Cerebellar cortex (tissue), 1 donor: ENCODE data around the gene MEAK7.
A peak's percentile ranks its signal among the peaks of the same experiment; 100 is the strongest.

ENCODE experiments used
- DNase-seq: peaks from one replicate; pipeline ENCODE4 v3.0.0-alpha.2; 2015; ENCODE audit warnings: low spot score

MEAK7 gene

DNA sequence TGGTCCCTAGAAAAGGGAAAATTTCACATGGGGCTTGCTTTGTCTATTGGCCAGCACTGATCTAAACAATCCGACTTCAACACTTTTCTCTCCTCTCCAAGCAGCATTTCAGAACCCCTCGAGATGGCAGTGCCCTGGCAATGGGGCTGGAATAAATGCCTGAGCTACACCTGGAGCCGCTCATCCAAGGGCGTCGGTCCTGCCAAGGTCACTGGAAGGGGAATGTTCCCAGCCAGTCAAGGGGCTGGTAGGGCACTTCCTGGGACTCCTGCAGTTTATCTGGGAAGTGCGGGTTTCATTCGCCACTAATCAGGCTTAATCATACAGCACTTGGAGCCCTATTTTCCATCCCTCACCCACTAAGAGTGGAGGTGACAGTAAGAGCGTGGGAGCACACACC is 17.1 kb downstream of the MEAK7 start:
- no peak for DNase-seq

DNA sequence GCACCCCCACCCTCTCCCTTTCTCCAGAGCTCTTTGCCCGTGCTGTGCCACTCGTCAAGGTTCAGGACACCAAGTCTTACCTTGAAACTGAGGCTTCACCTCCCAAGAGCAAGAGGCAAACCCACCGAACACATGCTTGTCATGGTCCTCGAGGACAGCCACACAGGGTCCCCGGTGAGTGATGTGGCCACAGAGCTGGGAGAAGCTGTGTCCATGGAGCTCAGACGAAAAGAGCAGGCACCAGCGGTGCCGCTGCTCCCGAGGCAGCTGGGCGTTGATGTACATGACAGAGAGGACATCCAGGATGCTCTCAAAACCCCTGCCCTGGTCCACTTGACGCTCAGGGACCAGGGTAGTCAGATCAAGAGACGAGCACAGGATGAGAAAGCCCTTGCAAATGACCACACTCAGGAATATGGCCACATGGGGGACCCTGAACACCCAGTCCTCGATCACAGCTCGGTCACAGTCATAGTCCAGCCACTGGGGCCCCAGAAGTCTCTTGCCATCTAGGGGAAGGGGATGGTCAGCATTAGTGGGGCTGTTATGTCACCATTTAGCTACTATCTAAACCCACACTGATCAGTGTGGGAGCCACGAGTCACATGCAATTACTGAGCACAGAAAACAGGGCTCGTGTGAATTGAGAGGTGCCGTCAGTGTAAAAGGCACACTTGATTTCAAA is 17.8 kb downstream of the MEAK7 start:
- no peak for DNase-seq

DNA sequence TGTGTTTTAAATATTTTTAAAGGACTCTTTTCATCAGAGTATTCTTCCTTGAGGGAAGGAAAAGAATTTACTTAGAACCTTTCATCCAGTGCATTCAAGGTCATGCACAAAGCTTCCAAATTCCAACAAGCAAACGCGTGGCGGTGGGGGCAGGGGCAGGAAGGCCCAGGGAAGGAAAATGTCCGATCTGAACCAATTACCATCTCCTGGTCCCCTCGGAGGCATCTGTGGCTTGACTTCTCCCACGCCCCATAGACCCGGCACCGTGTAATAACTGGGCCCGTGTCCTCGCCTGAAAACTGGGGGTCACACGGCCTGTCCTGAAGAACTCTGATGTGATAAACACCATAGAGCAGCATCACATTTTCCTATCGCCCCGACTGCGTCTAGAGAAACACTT is 18.3 kb downstream of the MEAK7 start:
- no peak for DNase-seq

DNA sequence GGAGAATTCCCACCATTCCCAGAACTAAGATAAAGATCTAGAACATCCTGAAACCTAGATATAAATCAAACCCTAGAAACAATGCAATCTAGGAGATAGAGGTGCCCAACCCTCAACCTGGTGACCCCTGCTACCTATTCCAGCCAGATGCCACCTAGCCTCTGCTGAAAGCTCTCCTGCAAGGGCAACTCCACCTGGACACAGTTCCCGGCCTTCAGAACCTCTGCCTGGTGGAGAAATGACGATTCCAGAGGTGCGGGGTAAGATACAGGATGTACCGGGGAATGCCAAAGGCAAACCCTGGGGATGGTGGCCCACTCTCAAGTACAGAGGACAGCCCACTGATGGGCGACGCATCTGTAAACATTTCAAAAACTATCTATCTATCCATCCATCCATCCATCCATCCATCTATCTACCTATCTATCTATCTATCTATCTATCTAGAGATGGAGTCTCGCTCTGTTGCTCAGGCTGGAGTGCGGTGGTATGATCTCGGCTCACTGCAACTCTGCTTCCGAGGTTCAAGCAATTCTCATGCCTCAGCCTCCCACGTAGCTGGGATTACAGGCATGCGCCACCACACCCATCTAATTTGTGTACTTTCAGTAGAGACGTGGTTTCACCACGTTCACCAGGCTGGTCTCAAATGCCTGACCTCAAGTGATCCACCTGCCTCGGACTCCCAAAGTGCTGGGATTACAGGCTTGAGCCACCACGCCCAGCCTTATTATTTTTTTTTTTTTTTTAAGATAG is 19.0 kb downstream of the MEAK7 start:
- DNase-seq: no peak

DNA sequence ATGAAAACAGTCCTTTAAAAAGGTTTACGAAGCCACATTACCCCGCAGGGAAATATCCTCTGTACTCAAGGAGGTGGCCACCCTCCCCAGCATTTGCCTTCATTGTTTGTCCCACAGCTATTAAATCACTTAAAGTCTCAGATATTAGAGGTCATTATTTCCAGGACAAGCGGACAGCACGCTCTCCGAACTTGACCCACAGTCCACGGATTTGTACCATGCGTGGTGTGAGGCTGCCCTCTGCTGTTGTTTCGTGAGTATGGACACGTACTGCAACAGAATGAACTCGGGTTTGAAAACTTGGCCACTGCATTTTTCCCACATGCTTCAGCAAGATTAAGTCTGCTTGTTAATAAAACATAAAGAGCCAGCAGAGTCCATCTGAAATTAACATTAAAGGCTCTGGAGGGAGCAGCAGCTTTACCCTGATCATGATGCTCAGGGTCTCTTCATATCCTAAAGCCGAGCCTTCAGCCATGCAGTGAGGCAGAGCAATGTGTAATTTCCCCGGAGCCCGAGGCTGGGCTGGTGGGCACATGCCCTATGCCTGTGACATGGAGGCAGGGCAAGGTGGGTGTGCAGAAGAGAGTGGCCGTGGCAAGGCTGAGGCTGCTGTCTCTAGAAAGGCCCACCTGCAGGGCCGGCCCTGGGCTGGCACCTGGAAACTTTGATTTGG is 19.7 kb downstream of the MEAK7 start:
- DNase-seq: peak; percentile 80

DNA sequence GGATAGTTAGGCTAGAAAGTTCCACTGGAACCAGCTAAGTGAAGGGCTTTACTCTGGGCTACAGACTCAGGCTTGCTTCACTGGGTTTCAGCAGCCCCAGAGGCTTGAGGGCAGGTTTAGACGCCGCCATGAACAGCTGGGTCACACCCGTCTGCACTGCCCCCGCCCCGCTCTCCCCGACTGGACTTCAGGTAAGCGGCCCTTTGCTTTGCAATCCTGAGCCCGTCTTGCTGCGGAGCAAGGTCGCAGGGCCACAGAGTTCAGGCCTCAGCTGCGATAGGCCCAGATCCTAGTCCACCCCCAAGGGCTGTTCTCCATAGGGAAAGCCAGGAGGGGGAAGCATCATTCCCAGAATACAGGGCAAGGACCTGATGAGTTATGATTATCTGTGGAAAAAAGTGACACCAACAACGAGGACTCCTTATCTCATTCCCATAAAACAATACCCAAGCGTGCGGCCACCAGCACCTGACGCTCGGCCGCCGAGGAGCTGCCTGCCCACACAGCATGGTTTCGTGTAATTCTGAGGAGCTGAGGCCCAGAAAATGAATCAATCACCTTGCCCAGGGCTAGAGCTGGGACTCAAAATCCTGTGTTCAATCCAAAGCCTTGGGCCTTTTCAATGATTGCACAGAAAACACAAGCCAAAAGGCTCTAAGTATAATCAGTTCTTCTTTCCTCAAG is 20.4 kb downstream of the MEAK7 start:
- DNase-seq: no peak

DNA sequence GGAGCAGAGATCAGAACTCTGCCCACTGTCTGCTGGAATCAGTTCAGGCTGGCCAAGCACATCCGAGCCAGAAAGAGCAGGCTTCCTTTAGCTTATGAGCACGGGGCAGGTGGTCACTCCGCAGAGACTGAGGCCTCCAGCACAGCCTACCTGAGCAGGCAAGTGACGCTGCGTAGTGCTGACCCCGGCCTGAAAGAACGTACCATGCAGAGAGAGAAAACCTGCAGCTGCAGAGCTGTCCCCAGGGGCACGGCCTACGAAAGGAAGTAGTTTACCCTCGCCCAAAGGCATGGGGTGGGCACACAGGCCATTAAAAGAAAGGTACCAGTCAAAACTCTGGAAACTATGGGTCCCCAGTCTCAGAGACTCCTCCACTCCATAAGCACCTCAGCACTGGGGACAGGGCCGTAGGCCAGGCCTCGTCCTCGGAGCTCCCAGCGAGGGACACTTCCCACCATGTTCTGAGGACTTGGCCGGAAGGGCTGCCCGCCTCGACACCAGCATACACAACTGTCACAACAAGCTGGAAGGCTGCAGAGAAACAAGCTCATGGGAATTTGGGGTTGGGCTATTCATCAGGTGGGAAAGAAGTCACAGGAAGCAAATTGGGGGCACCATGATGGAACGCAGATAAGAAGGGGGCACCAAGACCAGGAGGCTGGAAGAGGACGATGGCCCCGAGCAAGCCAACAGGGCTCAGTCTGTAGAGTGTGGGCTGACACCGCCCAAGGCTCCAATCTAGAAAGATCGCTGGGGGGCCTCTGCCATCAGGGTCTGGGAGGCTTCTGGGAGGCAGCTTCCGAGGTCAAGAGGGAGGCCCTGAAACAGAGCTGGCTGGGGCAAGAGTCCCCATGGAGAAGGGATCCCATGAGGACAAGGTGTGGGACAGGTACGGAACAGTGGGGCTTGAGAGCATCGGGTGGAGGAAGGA is 21.2 kb downstream of the MEAK7 start:
- DNase-seq: no peak

DNA sequence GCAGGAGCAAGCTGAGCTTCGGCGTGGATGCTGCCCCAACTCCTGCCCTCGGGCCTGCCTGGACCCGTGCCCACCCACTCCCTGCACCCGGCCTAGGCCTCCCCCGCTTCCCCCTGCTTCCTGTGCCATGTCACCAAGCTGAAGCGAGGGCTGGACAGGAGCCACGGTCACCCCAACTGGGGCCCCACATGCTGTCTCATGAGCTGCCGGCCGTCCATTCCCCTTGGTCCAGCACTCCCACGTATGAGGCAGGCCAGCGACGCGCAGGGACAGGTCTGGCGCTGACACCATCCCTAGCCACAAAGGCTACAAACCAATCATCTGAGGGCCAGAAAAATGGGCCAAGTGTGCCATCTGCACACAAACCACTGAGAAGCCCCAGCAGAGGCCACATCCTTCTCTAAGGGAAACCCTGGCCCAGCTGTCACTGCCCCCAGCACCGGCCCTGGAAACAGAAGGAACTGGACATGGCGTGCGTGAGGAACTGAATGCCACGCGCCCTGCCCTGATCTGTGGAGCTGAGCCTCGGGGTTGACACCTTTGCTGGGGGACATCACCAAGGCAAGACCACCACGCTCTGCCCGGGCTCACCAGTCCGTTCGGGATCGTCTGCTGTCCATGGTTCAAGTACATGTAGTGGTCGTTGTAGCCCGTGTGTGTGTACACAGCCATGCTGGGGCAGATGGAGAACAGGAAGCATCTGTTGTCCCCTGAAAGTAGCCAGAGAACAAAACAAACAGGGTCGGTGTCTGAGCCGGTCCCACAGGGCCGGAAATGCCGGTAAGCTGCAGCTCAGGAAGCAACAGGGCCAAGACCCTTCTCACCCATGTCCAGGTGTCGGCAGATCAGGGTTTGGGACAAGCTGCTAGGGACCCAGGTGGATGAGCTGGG is 22.2 kb downstream of the MEAK7 start:
- peak; percentile 65 for DNase-seq

DNA sequence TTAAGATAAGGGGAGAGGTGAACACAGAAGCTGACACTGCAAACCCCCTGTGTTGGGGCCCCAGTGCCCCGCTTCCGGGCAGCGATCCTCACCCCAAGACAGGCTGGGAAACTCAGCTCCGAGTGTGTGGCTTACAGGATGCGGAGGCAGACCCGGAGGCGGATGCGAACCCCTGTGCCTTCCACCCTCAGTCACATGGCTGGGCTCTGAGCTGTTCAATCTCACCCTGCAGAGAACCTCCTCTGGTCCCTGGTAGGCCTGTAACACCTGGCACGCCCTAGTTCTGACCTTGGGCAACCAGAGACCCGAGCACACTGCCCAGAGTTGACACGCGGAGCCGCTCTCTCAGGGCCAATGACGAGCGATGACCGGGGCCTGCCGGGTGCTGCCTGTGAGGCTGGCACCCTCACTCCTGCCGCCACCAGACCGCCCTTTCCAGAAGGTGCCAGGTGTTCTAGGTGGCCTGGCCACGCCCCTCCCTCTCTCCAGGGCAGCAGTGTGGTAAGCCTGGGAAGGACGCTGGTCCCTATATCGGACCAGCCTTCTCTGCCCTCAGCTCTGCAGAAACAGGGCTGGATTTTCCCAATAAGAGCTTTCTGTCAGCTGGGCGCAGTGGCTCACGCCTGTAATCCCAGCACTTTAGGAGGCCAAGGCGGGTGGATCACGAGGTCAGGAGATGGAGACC is 23.3 kb downstream of the MEAK7 start:
- DNase-seq: no peak

DNA sequence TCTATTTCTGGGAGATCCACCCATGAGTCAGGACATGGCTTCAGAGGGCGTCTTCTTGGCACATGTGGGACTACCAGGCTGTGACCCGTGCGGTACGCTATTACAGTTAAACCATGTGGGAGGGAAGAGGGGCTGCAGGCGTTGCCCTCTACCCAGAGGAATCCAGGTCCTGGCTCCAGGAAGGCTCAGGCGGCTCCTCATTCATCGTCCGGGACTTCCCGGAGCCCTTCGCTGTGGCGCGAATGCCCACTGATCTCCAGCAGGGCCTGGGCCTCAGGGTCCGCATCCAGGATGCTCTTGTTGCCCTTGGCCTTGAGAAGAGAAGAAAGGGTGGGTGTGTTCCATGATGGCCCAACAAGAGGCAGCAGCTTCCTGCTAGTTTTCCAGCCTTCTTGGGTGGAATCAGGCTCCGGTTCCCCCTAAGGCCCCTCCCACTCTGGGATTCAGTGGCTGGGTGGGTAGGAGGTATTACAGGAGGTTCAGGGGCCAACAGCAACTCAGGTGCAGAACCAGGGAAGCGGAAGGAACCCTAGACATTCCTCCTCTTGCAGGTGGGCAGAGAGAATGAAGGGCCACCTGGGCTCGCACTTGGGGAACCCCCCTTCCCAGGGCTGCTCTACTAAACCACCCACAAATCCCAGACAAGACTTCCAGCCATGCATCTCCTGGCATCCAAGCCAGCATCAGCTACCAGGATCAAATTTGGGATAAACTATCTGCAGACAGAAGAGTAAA is 24.6 kb downstream of the MEAK7 start:
- DNase-seq: no peak

DNA sequence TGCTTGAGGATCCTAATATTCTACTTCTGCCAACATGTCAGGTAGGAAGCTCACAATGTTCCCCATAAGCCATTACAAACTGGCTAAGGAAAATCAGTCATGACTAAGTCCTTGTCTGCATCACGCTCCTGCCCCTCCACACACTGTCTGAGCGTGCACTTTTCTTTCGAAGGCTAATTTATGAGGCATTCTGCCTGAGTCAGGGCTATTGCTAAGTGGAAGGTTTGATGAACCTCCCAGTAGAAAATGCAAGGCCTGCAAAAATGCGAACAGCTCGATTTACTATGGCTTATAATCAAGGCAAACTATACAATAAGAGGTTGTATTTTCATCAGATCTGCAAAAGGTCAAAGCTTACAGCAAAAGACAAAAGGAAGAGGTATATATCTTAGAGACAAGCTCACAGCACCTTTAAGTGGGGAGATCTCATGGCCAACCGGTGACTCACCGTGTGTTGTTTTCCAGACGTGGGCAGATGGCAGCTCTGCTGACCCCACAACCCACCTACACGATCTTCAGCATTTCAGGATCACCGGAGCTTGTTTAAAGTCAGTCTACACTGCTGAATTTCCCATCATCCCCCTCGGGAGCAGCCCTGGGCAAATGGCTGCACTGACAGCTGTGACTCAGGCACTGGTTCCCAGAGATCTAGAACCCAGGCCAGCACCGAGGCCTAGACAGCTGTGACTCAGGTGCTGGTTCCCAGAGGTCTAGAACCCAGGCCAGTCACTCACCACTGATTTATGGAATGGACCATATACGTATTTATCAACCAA is 26.1 kb downstream of the MEAK7 start:
- no peak for DNase-seq

DNA sequence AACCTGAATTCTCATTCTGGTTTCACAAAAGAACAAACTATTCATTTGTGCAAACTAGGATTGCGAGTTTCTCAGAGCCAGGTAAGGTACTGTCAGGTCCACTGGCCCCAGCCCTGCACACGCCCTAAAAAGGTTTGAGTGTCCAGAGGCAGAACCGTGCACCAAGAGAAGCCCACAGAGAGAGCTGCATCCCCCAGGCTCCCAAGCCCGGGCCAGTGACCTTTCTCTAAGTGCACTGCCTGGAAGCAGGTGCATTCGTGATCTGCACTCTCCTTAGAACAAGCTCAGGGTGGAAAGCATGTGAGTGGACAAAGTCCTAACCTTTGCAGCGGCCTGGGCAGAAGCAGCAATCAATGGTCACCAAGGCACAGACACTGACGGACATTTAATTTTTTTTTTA is 26.8 kb downstream of the MEAK7 start:
- no peak for DNase-seq

DNA sequence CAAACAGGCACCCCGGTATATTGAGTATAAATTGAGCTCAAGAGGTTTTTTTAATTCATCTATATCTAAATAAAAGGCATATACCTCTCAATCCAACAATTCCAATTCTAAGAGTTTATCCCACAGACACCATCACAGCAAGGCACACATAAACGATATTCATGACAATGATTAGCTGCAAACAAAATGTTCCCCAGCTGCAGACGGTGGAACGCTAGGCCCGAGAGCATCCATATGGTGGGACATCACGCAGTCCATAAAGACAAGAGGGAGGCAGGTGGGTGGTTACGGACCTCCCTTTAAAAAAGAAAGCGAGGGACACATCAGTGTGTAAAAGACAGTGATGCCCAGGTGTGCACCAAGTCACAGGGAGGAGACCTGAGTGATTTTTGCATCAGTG is 28.1 kb downstream of the MEAK7 start:
- DNase-seq: no peak

DNA sequence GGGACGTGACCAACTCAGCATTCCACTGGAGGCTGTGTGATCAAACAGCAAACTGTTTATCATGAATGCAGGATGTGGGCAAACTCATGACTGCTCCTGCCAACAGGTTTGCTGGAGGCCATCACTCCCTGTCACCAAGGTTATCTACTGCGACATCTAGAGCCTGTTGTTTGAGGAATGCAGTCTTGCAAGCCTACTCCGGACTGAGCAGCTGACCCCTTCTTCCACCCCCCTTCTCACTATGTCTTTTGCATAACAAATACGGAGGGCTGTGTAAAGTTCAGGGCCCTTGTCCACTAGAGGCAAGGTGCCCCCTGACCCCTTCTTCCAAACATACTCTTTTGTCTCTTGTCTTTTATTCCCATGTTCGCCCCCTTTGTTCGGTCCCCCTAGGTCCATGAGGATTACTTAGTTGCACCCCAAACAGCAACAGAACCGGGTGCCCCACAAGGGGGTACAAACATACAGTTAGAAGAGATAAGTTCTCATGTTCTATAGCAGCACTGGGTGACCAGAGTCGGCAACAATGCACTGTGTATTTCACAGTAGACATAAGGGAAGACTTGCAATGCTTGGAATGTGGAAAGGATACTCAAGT is 28.7 kb downstream of the MEAK7 start:
- DNase-seq: no peak

DNA sequence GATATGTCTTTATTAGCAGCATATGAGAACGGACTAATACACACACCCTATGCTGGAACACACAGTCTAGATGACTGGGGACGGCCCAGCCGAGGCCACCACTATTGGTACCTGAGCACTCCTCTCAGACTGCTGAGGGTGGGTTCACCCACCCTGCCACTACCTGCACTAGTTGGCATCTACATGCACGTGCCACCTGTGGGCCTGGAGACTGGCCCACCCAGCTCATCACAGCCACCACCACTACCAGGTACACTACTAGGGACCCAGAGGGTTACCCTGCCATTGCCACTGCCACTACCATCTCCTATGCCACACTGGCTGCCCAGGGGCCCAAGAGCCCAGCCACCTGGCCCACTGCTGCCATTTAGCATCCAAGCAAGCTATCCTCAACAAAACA is 32.5 kb downstream of the MEAK7 start:
- no peak for DNase-seq

DNA sequence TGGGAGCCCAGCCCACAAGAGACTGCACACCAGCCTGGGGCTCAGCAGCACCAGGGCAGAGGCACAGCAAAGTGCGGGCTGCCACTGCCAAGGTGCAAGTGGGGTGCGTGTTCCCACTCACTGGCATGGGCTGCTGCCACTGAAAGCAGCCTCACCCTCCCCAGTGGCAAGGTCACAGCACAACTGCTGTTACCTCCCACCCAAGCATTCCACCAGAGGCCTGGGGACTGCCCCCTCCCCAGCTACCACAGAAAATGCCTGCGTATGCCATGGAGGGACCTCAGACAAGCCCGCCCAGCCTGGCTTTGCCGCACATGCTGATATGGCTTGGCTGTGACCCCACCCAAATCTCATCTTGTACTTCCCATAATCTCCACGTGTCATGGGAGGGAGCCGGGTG is 33.1 kb downstream of the MEAK7 start:
- no peak for DNase-seq

DNA sequence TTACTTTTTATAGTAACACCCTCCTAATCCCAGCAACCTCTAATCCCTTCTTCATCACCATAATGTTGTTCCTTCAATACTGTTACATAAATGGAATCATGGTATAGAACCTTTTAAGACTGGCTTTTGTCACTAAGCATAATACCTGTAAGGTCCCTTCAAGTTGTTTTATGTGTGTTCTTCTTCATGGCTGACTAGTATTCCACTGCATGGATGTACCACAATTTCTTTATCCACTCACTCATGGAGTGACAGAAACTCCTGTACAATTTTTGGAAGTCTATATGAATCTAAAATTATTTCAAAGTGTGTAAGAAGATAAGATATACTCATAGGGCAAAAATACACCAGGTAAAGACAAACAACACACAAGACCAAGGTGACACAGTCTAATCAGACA is 36.8 kb downstream of the MEAK7 start:
- no peak for DNase-seq

DNA sequence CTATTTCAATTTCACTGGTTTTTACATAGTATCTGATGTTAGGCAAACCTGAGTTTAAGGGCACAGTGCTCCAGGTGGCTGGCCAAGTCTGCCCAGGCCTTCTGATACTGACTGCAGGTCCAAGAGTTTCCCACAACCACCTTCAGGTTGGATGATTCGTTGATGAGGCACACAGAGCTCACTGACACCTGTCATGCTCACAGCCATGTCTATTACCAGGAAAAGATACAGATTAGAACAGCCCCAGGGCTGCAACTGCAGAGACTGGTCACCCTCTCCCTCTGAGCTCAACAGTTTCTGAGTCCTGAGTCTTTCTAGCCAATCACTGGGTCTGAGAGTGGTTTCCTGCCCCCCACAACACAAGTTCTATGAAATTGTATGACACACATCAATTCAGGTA is 37.2 kb downstream of the MEAK7 start:
- no peak for DNase-seq
